Skeletal muscle satellite cell (primary cell): Measurements from ENCODE around the gene SEMA4F. TPM values are rescaled to one million over a fixed set of nuclear protein-coding genes. Genes with fewer than 3 reads are reported as not detected.
A peak's percentile ranks its signal among the peaks of the same experiment; 100 is the strongest.
"Not testable (repeated sequence)": the region's sequence is repeated elsewhere in the genome, so short reads cannot be mapped to it uniquely, and the experiment has no call there.

Experiments
- H3K27me3 ChIP-seq: 2 replicates; pipeline ENCODE4 v1.7.0; 2013; ENCODE audit warnings: low read length; ENCODE audit not compliant: control insufficient read depth, insufficient read depth
- H3K36me3 ChIP-seq: 2 replicates; pipeline ENCODE4 v1.7.0; 2013; ENCODE audit warnings: mild to moderate bottlenecking, control low read depth, low read length; ENCODE audit not compliant: insufficient read depth
- H3K4me1 ChIP-seq: 2 replicates; pipeline ENCODE4 v1.7.0; 2013; ENCODE audit warnings: low read length; ENCODE audit not compliant: control insufficient read depth, insufficient read depth
- H3K4me2 ChIP-seq: 2 replicates; pipeline ENCODE4 v1.7.0; 2013; ENCODE audit warnings: mild to moderate bottlenecking, low read length
- H3K4me3 ChIP-seq: 2 replicates; pipeline ENCODE4 v1.7.0; 2013; ENCODE audit warnings: low read length
- H3K9ac ChIP-seq: 2 replicates; pipeline ENCODE4 v1.7.0; 2013; ENCODE audit warnings: mild to moderate bottlenecking, low read depth, low read length, moderate library complexity
- H3K9me3 ChIP-seq: replicated peaks from 2 replicates; pipeline ENCODE4 v1.7.0; 2013; ENCODE audit warnings: mild to moderate bottlenecking, control low read depth, low read length
- total RNA-seq: library from RNA; depleted of rRNA; stranded (reverse); fragments of >200 nt; gene quantifications from 2 replicates; pipeline ENCODE4 v1.2.3, GENCODE V29; 2012; rRNA removed

The SEMA4F gene
- 2.8 and 3.3 TPM in 2 replicates for total RNA-seq

- Histone ChIP-seq H3K9me3 (no peaks in the 10 kb centered on the region), H3K27me3 (peaks cover 4% of the 10 kb centered on the region), H3K4me1 (peaks cover 14% of the 10 kb centered on the region), H3K36me3 (no peaks in the 10 kb centered on the region), H3K4me2 (peak within 1 kb of the TSS; percentile 98), H3K9ac (peak within 1 kb of the TSS; percentile 88), H3K4me3 (peak within 1 kb of the TSS; percentile 88)
Measured at GRCh38 chr2:74653985-74654882, at the start of gene SEMA4F. Gene SEMA4F (plus strand): TSS chr2:74654247. CDS start chr2:74654377, 130 bp downstream.

GRCh38 chr2:74606927-74607326 lies 47.1 kb upstream of the SEMA4F start:
- peaks cover 58% of the 10 kb centered on the region for H3K27me3 ChIP-seq
- no peak overlapping the region for H3K9ac ChIP-seq
- no peak overlapping the region for H3K4me2 ChIP-seq
- no peaks in the 10 kb centered on the region for H3K36me3 ChIP-seq
- H3K4me1 ChIP-seq: no peaks in the 10 kb centered on the region
- no peak overlapping the region for H3K4me3 ChIP-seq
- H3K9me3 ChIP-seq: no peaks in the 10 kb centered on the region

GRCh38 chr2:74617122-74617521 lies 36.9 kb upstream of the SEMA4F start:
- peaks cover 79% of the 10 kb centered on the region for H3K27me3 ChIP-seq
- no peak overlapping the region for H3K4me3 ChIP-seq
- no peaks in the 10 kb centered on the region for H3K36me3 ChIP-seq
- no peak overlapping the region for H3K9ac ChIP-seq
- no peaks in the 10 kb centered on the region for H3K4me1 ChIP-seq
- no peak overlapping the region for H3K4me2 ChIP-seq
- H3K9me3 ChIP-seq: no peaks in the 10 kb centered on the region

GRCh38 chr2:74618410-74619083 lies 35.5 kb upstream of the SEMA4F start:
- Histone ChIP-seq H3K9me3 (no peaks in the 10 kb centered on the region), H3K27me3 (peaks cover 68% of the 10 kb centered on the region), H3K4me3 (no peak overlapping the region), H3K36me3 (no peaks in the 10 kb centered on the region), H3K4me2 (no peak overlapping the region), H3K9ac (no peak overlapping the region), H3K4me1 (no peaks in the 10 kb centered on the region)

- Histone ChIP-seq H3K27me3 (peaks cover 55% of the 10 kb centered on the region), H3K9me3 (no peaks in the 10 kb centered on the region), H3K36me3 (no peaks in the 10 kb centered on the region), H3K4me1 (no peaks in the 10 kb centered on the region), H3K4me3 (no peak overlapping the region), H3K4me2 (no peak overlapping the region), H3K9ac (no peak overlapping the region)
Measured at GRCh38 chr2:74619651-74620297, 34.3 kb upstream of the SEMA4F start.

GRCh38 chr2:74620671-74621070 lies 33.4 kb upstream of the SEMA4F start:
- no peaks in the 10 kb centered on the region for H3K9me3 ChIP-seq

GRCh38 chr2:74625658-74626425 lies 28.2 kb upstream of the SEMA4F start:
- Histone ChIP-seq H3K27me3 (peaks cover 13% of the 10 kb centered on the region), H3K9ac (no peak overlapping the region), H3K9me3 (no peaks in the 10 kb centered on the region), H3K36me3 (no peaks in the 10 kb centered on the region), H3K4me3 (no peak overlapping the region), H3K4me2 (no peak overlapping the region), H3K4me1 (no peaks in the 10 kb centered on the region)

More at GRCh38 chr2:74620671-74621070, 33.4 kb upstream of the SEMA4F start:
- H3K9ac ChIP-seq: no peak overlapping the region
- H3K27me3 ChIP-seq: peaks cover 48% of the 10 kb centered on the region
- H3K4me1 ChIP-seq: no peaks in the 10 kb centered on the region
- H3K36me3 ChIP-seq: no peaks in the 10 kb centered on the region
- no peak overlapping the region for H3K4me2 ChIP-seq
- H3K4me3 ChIP-seq: no peak overlapping the region

- Histone ChIP-seq H3K4me2 (no peak overlapping the region), H3K4me1 (no peaks in the 10 kb centered on the region), H3K9ac (no peak overlapping the region), H3K36me3 (no peaks in the 10 kb centered on the region), H3K4me3 (no peak overlapping the region), H3K9me3 (no peaks in the 10 kb centered on the region), H3K27me3 (peaks cover 17% of the 10 kb centered on the region)
Measured at GRCh38 chr2:74628538-74629105, 25.4 kb upstream of the SEMA4F start.

- H3K27me3 ChIP-seq: peaks cover 33% of the 10 kb centered on the region
- H3K4me1 ChIP-seq, H3K4me2 ChIP-seq, H3K9me3 ChIP-seq, H3K4me3 ChIP-seq, H3K36me3 ChIP-seq, H3K9ac ChIP-seq: not testable (repeated sequence)
Measured at GRCh38 chr2:74630454-74630853, 23.6 kb upstream of the SEMA4F start.

GRCh38 chr2:74632209-74632938 lies 21.7 kb upstream of the SEMA4F start:
- no peaks in the 10 kb centered on the region for H3K9me3 ChIP-seq
- H3K36me3 ChIP-seq: no peaks in the 10 kb centered on the region
- peaks cover 49% of the 10 kb centered on the region for H3K27me3 ChIP-seq
- no peak overlapping the region for H3K9ac ChIP-seq
- no peaks in the 10 kb centered on the region for H3K4me1 ChIP-seq
- H3K4me2 ChIP-seq: no peak overlapping the region
- no peak overlapping the region for H3K4me3 ChIP-seq
